Keratinocyte (primary cell): Measurements from ENCODE around the gene C11orf68. TPM values are rescaled to one million over a fixed set of nuclear protein-coding genes. Genes with fewer than 3 reads are reported as not detected.

ENCODE experiments used
- DNase-seq: peaks from one replicate; pipeline ENCODE4 v3.0.0-alpha.2; 2011; ENCODE audit warnings: low read depth, missing footprints, low spot score
- FAIRE-seq: peaks from 2 replicates; lab custom pipeline; 2011; peaks lifted over from hg19 to GRCh38; lab: Jason Lieb, UNC
- H2AFZ ChIP-seq: 2 replicates; pipeline ENCODE4 v1.6.0; 2012; ENCODE audit warnings: low read length, control low read depth, inconsistent platforms; ENCODE audit not compliant: control insufficient read depth
- H3K27ac ChIP-seq: 2 replicates; pipeline ENCODE4 v1.5.1; 2011; ENCODE audit warnings: low read length; ENCODE audit not compliant: control insufficient read depth, insufficient read depth
- H3K27me3 ChIP-seq: 3 replicates; pipeline ENCODE4 v1.6.0; 2011; ENCODE audit warnings: low read length; ENCODE audit not compliant: control insufficient read depth, insufficient read depth; ENCODE audit errors: extremely low read depth
- H3K36me3 ChIP-seq, 2 experiments: 2 replicates in 1 of 2; 3 replicates in 1 of 2; pipeline ENCODE4 v1.5.1; 2011; ENCODE audit warnings: low read length in 2 of 2, mild to moderate bottlenecking in 1 of 2; ENCODE audit not compliant: control insufficient read depth in 2 of 2, insufficient read depth in 2 of 2; ENCODE audit errors: extremely low read depth in 1 of 2
- H3K4me1 ChIP-seq: 3 replicates; pipeline ENCODE4 v1.5.1; 2011; ENCODE audit warnings: low read length; ENCODE audit not compliant: control insufficient read depth, insufficient read depth; ENCODE audit errors: extremely low read depth
- H3K4me2 ChIP-seq: 3 replicates; pipeline ENCODE4 v1.6.0; 2011; ENCODE audit warnings: low read depth, low read length; ENCODE audit not compliant: control insufficient read depth, insufficient read depth; ENCODE audit errors: extremely low read depth
- H3K4me3 ChIP-seq, 3 experiments: fragments of 200-600 bp in 1 of 3; sonication (generic) in 1 of 3; 2 replicates in 2 of 3; 3 replicates in 1 of 3; pipeline ENCODE4 v1.5.1; 2011 to 2016; ENCODE audit warnings: low read length in 3 of 3, mild to moderate bottlenecking in 3 of 3, control low read depth in 2 of 3, inconsistent platforms in 1 of 3, low read depth in 1 of 3, mixed read lengths in 1 of 3, mixed run types in 1 of 3, moderate library complexity in 1 of 3; ENCODE audit not compliant: control insufficient read depth in 2 of 3, insufficient read depth in 2 of 3; ENCODE audit errors: extremely low read depth in 1 of 3
- H3K79me2 ChIP-seq: 2 replicates; pipeline ENCODE4 v1.6.0; 2012; ENCODE audit warnings: low read length; ENCODE audit not compliant: control insufficient read depth, insufficient read depth
- H3K9ac ChIP-seq: 3 replicates; pipeline ENCODE4 v1.6.0; 2011; ENCODE audit warnings: low read length; ENCODE audit not compliant: control insufficient read depth, insufficient read depth; ENCODE audit errors: extremely low read depth
- H3K9me1 ChIP-seq: 3 replicates; pipeline ENCODE4 v1.6.0; 2011; ENCODE audit warnings: low read length; ENCODE audit not compliant: control insufficient read depth, insufficient read depth; ENCODE audit errors: extremely low read depth
- H3K9me3 ChIP-seq: 2 replicates; pipeline ENCODE4 v1.5.1; 2012; ENCODE audit warnings: low read depth, low read length; ENCODE audit not compliant: control insufficient read depth
- H4K20me1 ChIP-seq: 3 replicates; pipeline ENCODE4 v1.6.0; 2011; ENCODE audit warnings: low read length; ENCODE audit not compliant: control insufficient read depth, insufficient read depth; ENCODE audit errors: extremely low read depth
- EZH2 ChIP-seq: IDR thresholded peaks from one replicate; pipeline ENCODE4 v1.6.1; 2012; ENCODE audit warnings: inconsistent platforms, mild to moderate bottlenecking, low read length, moderate library complexity
- dilution Hi-C: fragments of 300-500 bp; cut with MboI; formaldehyde crosslinking; loops from one replicate; pipeline ENCODE4 v1.7.0; 2020; ENCODE audit warnings: low sequenced_read_pairs; ENCODE audit not compliant: extremely low pct_ligation_motif_present
- polyA plus RNA-seq, 5 experiments: library from polyadenylated mRNA; depleted of rRNA in 3 of 5; stranded (reverse) in 3 of 5; stranded (forward) in 1 of 5; unstranded in 1 of 5; fragments of >200 nt; gene quantifications; 1 replicate in 1 of 5; 2 replicates in 3 of 5; 3 replicates in 1 of 5; pipeline versions ENCODE4 v1.2.1 to v1.2.3, GENCODE V29; 2011 to 2012; ENCODE audit warnings: missing spikeins in 2 of 5, low read depth in 1 of 5, low replicate concordance in 1 of 5
- TF ChIP-seq, protein P1 (sequence below), 3 experiments: IDR thresholded peaks in 1 of 3; conservative IDR thresholded peaks in 1 of 3; optimal IDR thresholded peaks in 1 of 3; 2 replicates in 2 of 3; 3 replicates in 1 of 3; pipeline versions ENCODE3 to v1.5.1; 2011; ENCODE audit warnings: low read length in 3 of 3, mild to moderate bottlenecking in 3 of 3, moderate library complexity in 2 of 3, control low read depth in 1 of 3, inconsistent platforms in 1 of 3; ENCODE audit not compliant: insufficient read depth in 2 of 3; ENCODE audit errors: extremely low read depth in 1 of 3

Gene C11orf68
- polyA plus RNA-seq, 1 donor (not counting 4 experiments of a cell fraction or from before 2014, with no cell fraction given): 18.4 TPM

DNA sequence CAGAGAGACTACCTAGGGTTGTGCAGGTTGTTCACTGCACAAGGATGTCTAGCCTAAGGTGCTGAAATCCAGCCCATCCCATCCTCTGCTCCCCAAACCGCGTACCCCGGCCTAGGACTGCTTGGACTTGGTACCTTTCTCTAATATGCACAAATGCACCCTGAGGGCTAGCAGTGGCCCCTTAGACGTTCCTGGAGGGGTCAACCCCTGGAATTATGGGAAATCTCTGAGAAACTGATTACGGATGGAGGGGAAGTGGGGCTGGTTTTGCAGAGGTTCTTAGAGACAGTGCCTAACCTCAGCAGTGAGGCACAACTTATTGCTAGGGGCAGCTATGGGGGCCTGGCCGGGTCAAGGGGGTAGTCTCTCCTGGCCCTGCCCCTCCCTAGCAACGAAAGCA lies 2.5 kb downstream of the C11orf68 start:
- peak overlapping the region; percentile 73 for H3K4me2 ChIP-seq
- no peak overlapping the region for H2AFZ ChIP-seq
- no peaks in the 10 kb centered on the region for H3K9me1 ChIP-seq
- peaks cover 4 to 5% of the 10 kb centered on the region in 2 experiments for H3K36me3 ChIP-seq
- TF ChIP-seq EZH2: no peak
- TF ChIP-seq, protein P1, sequence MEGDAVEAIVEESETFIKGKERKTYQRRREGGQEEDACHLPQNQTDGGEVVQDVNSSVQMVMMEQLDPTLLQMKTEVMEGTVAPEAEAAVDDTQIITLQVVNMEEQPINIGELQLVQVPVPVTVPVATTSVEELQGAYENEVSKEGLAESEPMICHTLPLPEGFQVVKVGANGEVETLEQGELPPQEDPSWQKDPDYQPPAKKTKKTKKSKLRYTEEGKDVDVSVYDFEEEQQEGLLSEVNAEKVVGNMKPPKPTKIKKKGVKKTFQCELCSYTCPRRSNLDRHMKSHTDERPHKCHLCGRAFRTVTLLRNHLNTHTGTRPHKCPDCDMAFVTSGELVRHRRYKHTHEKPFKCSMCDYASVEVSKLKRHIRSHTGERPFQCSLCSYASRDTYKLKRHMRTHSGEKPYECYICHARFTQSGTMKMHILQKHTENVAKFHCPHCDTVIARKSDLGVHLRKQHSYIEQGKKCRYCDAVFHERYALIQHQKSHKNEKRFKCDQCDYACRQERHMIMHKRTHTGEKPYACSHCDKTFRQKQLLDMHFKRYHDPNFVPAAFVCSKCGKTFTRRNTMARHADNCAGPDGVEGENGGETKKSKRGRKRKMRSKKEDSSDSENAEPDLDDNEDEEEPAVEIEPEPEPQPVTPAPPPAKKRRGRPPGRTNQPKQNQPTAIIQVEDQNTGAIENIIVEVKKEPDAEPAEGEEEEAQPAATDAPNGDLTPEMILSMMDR (optimal IDR thresholded peaks at IDR 0.05 in 1 of 3, IDR thresholded peaks at IDR 0.05 in 1 of 3, conservative IDR thresholded peaks at IDR 0.05 in 1 of 3; ENCODE audit: extremely low read depth in 1 of 3, insufficient read depth in 2 of 3, low read length in 3 of 3): no peak
- peaks cover 47% of the 10 kb centered on the region for H3K79me2 ChIP-seq
- H4K20me1 ChIP-seq: no peaks in the 10 kb centered on the region
- no peak for DNase-seq
- peak overlapping the region in 2 of 3 experiments; percentile 26 to 66 for H3K4me3 ChIP-seq
- peak; percentile 46 for FAIRE-seq
- dilution Hi-C loops: no loop called here
- peak overlapping the region; percentile 95 for H3K27ac ChIP-seq
- H3K4me1 ChIP-seq: peaks cover 74% of the 10 kb centered on the region
- no peaks in the 10 kb centered on the region for H3K27me3 ChIP-seq
- H3K9me3 ChIP-seq: no peaks in the 10 kb centered on the region
- peak overlapping the region; percentile 91 for H3K9ac ChIP-seq

DNA sequence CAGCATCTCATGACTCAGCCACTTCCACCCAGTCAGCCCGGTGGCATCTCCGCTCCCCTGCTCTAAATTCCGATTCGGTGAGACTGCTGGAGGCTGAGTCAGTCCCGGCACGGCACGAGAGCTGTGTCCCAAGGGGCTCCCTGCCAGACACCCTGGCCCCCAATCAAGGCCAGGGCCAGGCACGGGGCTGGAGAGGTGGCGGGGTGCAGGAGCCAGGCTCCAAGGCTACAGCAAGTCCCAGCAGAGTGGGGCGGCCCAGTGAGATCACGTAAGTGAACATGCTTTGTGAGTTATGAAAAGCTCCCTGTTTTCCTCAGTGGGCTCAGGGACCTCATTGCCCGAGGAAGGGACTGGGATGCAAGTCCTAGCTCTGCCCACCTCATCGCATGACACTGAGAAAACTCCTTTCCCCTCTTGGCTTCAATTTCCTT lies 3.0 kb downstream of the C11orf68 start:
- FAIRE-seq (no peak), DNase-seq (peak; percentile 95)
- Histone ChIP-seq H3K27ac (peak overlapping the region; percentile 95), H3K36me3 (peaks cover 4% of the 10 kb centered on the region in 2 experiments), H3K4me3 (peak overlapping the region; percentile 19 to 66 (median 26)), H3K9me1 (no peaks in the 10 kb centered on the region), H3K4me1 (peaks cover 78% of the 10 kb centered on the region), H3K4me2 (peak overlapping the region; percentile 73), H3K79me2 (peaks cover 43% of the 10 kb centered on the region), H3K27me3 (no peaks in the 10 kb centered on the region), H3K9me3 (no peaks in the 10 kb centered on the region), H3K9ac (peak overlapping the region; percentile 91), H4K20me1 (no peaks in the 10 kb centered on the region), H2AFZ (no peak overlapping the region)
- TF ChIP-seq, protein P1 (optimal IDR thresholded peaks at IDR 0.05 in 1 of 3, IDR thresholded peaks at IDR 0.05 in 1 of 3, conservative IDR thresholded peaks at IDR 0.05 in 1 of 3; ENCODE audit: extremely low read depth in 1 of 3, insufficient read depth in 2 of 3, low read length in 3 of 3): no peak
- TF ChIP-seq EZH2: no peak
- dilution Hi-C loops: no loop called here
